ENCODE data around the gene WFS1.

DNA sequence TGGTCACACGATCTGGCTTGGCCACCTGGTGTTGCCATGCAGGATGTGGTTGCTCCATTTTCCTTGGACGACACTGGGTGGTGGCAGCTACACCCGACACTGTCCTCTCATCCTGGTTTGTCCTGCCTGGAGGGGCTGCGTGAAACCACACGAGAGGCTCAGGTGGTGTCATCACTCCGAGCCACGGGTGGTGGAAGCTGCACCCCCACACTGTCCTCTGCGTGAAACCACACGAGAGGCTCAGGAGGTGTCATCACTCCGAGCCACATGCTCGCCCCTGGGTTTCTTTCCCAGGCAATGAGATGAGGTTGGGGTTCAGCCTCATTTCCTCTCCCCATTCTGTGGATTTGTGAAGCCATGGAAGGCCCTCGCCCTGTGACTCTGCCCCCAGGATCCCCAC is 34.3 kb downstream of the WFS1 start:
- TF ChIP-seq POLR2AphosphoS2 (IDR thresholded peaks at IDR 0.05; ENCODE audit: low read length) (no peak), POLR2AphosphoS5 (IDR thresholded peaks at IDR 0.05; ENCODE audit: control insufficient read depth, insufficient read depth, low read depth, low read length) (no peak), EGR1 (conservative IDR thresholded peaks at IDR 0.05) (no peak), CHD1 (IDR thresholded peaks at IDR 0.05; ENCODE audit: low read length) (no peak), TAF1 (IDR thresholded peaks at IDR 0.05; ENCODE audit: control insufficient read depth, extremely low read depth, insufficient read depth, low read length, severe bottlenecking) (no peak)
- TF ChIP-seq, protein P1, sequence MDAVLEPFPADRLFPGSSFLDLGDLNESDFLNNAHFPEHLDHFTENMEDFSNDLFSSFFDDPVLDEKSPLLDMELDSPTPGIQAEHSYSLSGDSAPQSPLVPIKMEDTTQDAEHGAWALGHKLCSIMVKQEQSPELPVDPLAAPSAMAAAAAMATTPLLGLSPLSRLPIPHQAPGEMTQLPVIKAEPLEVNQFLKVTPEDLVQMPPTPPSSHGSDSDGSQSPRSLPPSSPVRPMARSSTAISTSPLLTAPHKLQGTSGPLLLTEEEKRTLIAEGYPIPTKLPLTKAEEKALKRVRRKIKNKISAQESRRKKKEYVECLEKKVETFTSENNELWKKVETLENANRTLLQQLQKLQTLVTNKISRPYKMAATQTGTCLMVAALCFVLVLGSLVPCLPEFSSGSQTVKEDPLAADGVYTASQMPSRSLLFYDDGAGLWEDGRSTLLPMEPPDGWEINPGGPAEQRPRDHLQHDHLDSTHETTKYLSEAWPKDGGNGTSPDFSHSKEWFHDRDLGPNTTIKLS (IDR thresholded peaks at IDR 0.05; ENCODE audit: borderline replicate concordance, low read depth): no peak
- TF ChIP-seq, protein P2, sequence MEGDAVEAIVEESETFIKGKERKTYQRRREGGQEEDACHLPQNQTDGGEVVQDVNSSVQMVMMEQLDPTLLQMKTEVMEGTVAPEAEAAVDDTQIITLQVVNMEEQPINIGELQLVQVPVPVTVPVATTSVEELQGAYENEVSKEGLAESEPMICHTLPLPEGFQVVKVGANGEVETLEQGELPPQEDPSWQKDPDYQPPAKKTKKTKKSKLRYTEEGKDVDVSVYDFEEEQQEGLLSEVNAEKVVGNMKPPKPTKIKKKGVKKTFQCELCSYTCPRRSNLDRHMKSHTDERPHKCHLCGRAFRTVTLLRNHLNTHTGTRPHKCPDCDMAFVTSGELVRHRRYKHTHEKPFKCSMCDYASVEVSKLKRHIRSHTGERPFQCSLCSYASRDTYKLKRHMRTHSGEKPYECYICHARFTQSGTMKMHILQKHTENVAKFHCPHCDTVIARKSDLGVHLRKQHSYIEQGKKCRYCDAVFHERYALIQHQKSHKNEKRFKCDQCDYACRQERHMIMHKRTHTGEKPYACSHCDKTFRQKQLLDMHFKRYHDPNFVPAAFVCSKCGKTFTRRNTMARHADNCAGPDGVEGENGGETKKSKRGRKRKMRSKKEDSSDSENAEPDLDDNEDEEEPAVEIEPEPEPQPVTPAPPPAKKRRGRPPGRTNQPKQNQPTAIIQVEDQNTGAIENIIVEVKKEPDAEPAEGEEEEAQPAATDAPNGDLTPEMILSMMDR (IDR thresholded peaks at IDR 0.05 in 2 of 3, conservative IDR thresholded peaks at IDR 0.05 in 1 of 3; ENCODE audit: insufficient read depth in 2 of 3, low read depth in 1 of 3, low read length in 3 of 3): no peak

Data from K562 (cell line).